GM12878 (cell line): ENCODE measurements around the gene TMPRSS2. TPM values are rescaled to one million over a fixed set of nuclear protein-coding genes. Genes with fewer than 3 reads are reported as not detected.

Experiments
- ATAC-seq: fragments of 200-7000 bp; cut with Tn5 transposase; 3 replicates; pipeline ENCODE4 v1.9.1; 2020; ENCODE audit warnings: mild to moderate bottlenecking, moderate library complexity
- BruUV-seq: library from RNA; stranded (reverse); fragments of 400-500 nt; replicated peaks from 2 replicates; lab custom pipeline; 2021; lab: Mats Ljungman, UMichigan
- CTCF ChIA-PET: fragments of 300-600 bp; sonication (Branson Sonifier 250); formaldehyde crosslinking; extraction: SDS; loops from one replicate; lab custom pipeline; 2021; ENCODE audit warnings: inconsistent platforms; lab: Yijun Ruan, JAX
- POLR2A ChIA-PET: fragments of 350-600 bp; formaldehyde crosslinking; extraction: SDS; loops from one replicate; lab custom pipeline; 2021; ENCODE audit warnings: inconsistent platforms; lab: Charles Lee
- RAD21 ChIA-PET: fragments of 300-600 bp; sonication (Branson Sonifier 250); formaldehyde crosslinking; loops from one replicate; lab custom pipeline; 2023; ENCODE audit warnings: antibody characterized with exemption; ENCODE audit not compliant: unreplicated experiment; lab: Charles Lee
- SMC1A ChIA-PET: fragments of 300-600 bp; sonication (Branson Sonifier 250); formaldehyde crosslinking; loops from one replicate; lab custom pipeline; 2023; ENCODE audit not compliant: unreplicated experiment, uncharacterized antibody; lab: Charles Lee
- DNase-seq: peaks from one replicate; pipeline ENCODE4 v3.0.0-alpha.2; 2011; ENCODE audit warnings: low read depth, low spot score
- FAIRE-seq: peaks from 3 replicates; lab custom pipeline; 2011; peaks lifted over from hg19 to GRCh38; lab: Jason Lieb, UNC
- H2AFZ ChIP-seq: 2 replicates; pipeline ENCODE4 v1.6.0; 2011; ENCODE audit warnings: low read depth, low read length, control low read depth; ENCODE audit not compliant: control insufficient read depth
- H3K27ac ChIP-seq: 2 replicates; pipeline ENCODE4 v1.5.1; 2011; ENCODE audit warnings: control low read depth; ENCODE audit not compliant: control insufficient read depth, insufficient read depth
- H3K27me3 ChIP-seq, 2 experiments: replicated peaks in 1 of 2; 2 replicates each; pipeline versions ENCODE4 v1.6.0 to v1.6.1; 2011; ENCODE audit warnings: low read length in 1 of 2; ENCODE audit not compliant: control insufficient read depth in 2 of 2, insufficient read depth in 2 of 2
- H3K36me3 ChIP-seq, 2 experiments: 2 replicates each; pipeline ENCODE4 v1.5.1; 2011; ENCODE audit warnings: low read length in 1 of 2; ENCODE audit not compliant: control insufficient read depth in 2 of 2, insufficient read depth in 2 of 2
- H3K4me1 ChIP-seq: 2 replicates; pipeline ENCODE4 v1.6.1; 2011; ENCODE audit warnings: mild to moderate bottlenecking, low read length, moderate library complexity, mixed read lengths; ENCODE audit not compliant: control insufficient read depth, insufficient read depth
- H3K4me2 ChIP-seq: 2 replicates; pipeline ENCODE4 v1.6.0; 2011; ENCODE audit warnings: control low read depth; ENCODE audit not compliant: control insufficient read depth, insufficient read depth
- H3K4me3 ChIP-seq: fragments of 200-600 bp; sonication (generic); 2 replicates; pipeline ENCODE4 v1.5.1; 2016
- H3K79me2 ChIP-seq: 2 replicates; pipeline ENCODE4 v1.6.0; 2011; ENCODE audit warnings: low read length; ENCODE audit not compliant: control insufficient read depth, insufficient read depth
- H3K9ac ChIP-seq: 2 replicates; pipeline ENCODE4 v1.8.0; 2011; ENCODE audit warnings: low read length, control low read depth, mixed read lengths; ENCODE audit not compliant: control insufficient read depth, insufficient read depth
- H3K9me3 ChIP-seq: replicated peaks from 3 replicates; pipeline ENCODE4 v1.5.1; 2011; ENCODE audit warnings: mild to moderate bottlenecking, low read length; ENCODE audit not compliant: control insufficient read depth, insufficient read depth
- H4K20me1 ChIP-seq: 2 replicates; pipeline ENCODE4 v1.6.0; 2011; ENCODE audit not compliant: control insufficient read depth, insufficient read depth
- ASH2L ChIP-seq: fragments of 300-600, 200-600 bp; sonication (generic); IDR thresholded peaks from 2 replicates; pipeline ENCODE4 v1.6.1; 2017; ENCODE audit warnings: low read depth, mild to moderate bottlenecking, borderline replicate concordance
- CBX5 ChIP-seq: sonication (generic); IDR thresholded peaks from 2 replicates; pipeline ENCODE4 v1.6.1; 2016; ENCODE audit warnings: low read depth, moderate library complexity, mild to moderate bottlenecking, inconsistent platforms
- CUX1 ChIP-seq: IDR thresholded peaks from 2 replicates; pipeline ENCODE4 v1.6.1; 2012; ENCODE audit warnings: improper control_type of control experiment, low read depth, low read length; ENCODE audit not compliant: insufficient replicate concordance
- HCFC1 ChIP-seq: fragments of 150-350 bp; IDR thresholded peaks from 2 replicates; pipeline ENCODE4 v1.6.1; 2014; ENCODE audit warnings: low read length
- IKZF1 ChIP-seq: fragments of 450-650 bp; conservative IDR thresholded peaks from 2 replicates; pipeline ENCODE4 v1.6.1; 2017; ENCODE audit warnings: antibody characterized with exemption, mild to moderate bottlenecking
- MEF2A ChIP-seq: IDR thresholded peaks from 2 replicates; pipeline ENCODE4 v1.6.1; 2011; ENCODE audit warnings: low read depth, mild to moderate bottlenecking, low read length, moderate library complexity; ENCODE audit not compliant: insufficient read depth
- MYB ChIP-seq: fragments of 150-350 bp; IDR thresholded peaks from 2 replicates; pipeline ENCODE4 v1.6.1; 2014; ENCODE audit warnings: mild to moderate bottlenecking, low read depth, low read length, borderline replicate concordance
- NFIC ChIP-seq: IDR thresholded peaks from 2 replicates; pipeline ENCODE4 v1.6.1; 2012; ENCODE audit warnings: low read depth, mild to moderate bottlenecking, inconsistent platforms, low read length, moderate library complexity
- POU2F2 ChIP-seq: IDR thresholded peaks from 3 replicates; pipeline ENCODE4 v1.6.1; 2011; ENCODE audit warnings: low read depth, mild to moderate bottlenecking, low read length, borderline replicate concordance
- SIN3A ChIP-seq: IDR thresholded peaks from 2 replicates; pipeline ENCODE4 v1.6.1; 2012; ENCODE audit warnings: low read depth, low read length, improper control_type of control experiment
- SPI1 ChIP-seq: IDR thresholded peaks from 2 replicates; pipeline ENCODE4 v1.6.1; 2011; ENCODE audit warnings: low read depth, mild to moderate bottlenecking, low read length, moderate library complexity, borderline replicate concordance; ENCODE audit not compliant: insufficient read depth
- SREBF2 ChIP-seq: IDR thresholded peaks from 2 replicates; pipeline ENCODE4 v1.6.1; 2012; ENCODE audit warnings: mild to moderate bottlenecking, low read length
- USF1 ChIP-seq: IDR thresholded peaks from 2 replicates; pipeline ENCODE4 v1.6.1; 2011; ENCODE audit warnings: borderline replicate concordance, low read depth, mild to moderate bottlenecking, moderate library complexity, mixed read lengths, low read length; ENCODE audit not compliant: insufficient read depth; ENCODE audit errors: extremely low read length
- ZBTB33 ChIP-seq: fragments of 450-650 bp; IDR thresholded peaks from 2 replicates; pipeline ENCODE4 v1.6.1; 2017; ENCODE audit warnings: mild to moderate bottlenecking
- ZNF274 ChIP-seq: IDR thresholded peaks from one replicate; pipeline ENCODE4 v1.8.0; 2011; ENCODE audit not compliant: insufficient read length, insufficient read depth
- WGBS: methylation state at CpG from one replicate; pipeline ENCODE4 v1.1.6; 2016; ENCODE audit warnings: low lambda C conversion rate; ENCODE audit not compliant: insufficient replicate concordance, insufficient coverage; ENCODE audit errors: missing lambda C conversion rate; 5-methylcytosine and 5-hydroxymethylcytosine counted together
- in situ Hi-C: fragments of 300-500 bp; cut with MboI; formaldehyde crosslinking; loops from 9 replicates; pipeline ENCODE4 v1.14.3; 2018; ENCODE audit warnings: mixed read lengths
- intact Hi-C: fragments of 100-400 bp; cut with micrococcal nuclease; formaldehyde crosslinking; loops from one replicate; pipeline ENCODE4 v1.14.2; 2022; ENCODE audit not compliant: unreplicated experiment
- polyA plus RNA-seq, 11 experiments: library from polyadenylated mRNA; depleted of rRNA in 4 of 11; unstranded in 6 of 11; stranded (reverse) in 5 of 11; fragments of >200 nt; fragmentation: Nextera tagmentation in 4 of 11; fragmentation: Illumina TruSeq in 1 of 11; extraction: Ambion mirVana in 4 of 11; extraction: Trizol in 1 of 11; gene quantifications; 1 replicate in 1 of 11; 2 replicates in 10 of 11; pipeline versions ENCODE4 v1.2.1 to v1.2.3, GENCODE V29; 2011 to 2016; ENCODE audit warnings: inconsistent platforms in 2 of 11, missing spikeins in 2 of 11, low read depth in 1 of 11
- total RNA-seq, 4 experiments: library from RNA; depleted of rRNA in 3 of 4; stranded (reverse); fragments of >200 nt in 3 of 4; fragmentation: Illumina TruSeq in 1 of 4; extraction: Trizol in 1 of 4; gene quantifications; 2 replicates each; pipeline versions ENCODE4 v1.2.1 to v1.2.3, GENCODE V29; 2013 to 2021

The TMPRSS2 gene
- total and polyA plus RNA-seq, 10 of the 15 experiments (the other 5 are each of a cell fraction or from before 2014, with no cell fraction given): 0.19 to 0.26 TPM; not detected in 8

GRCh38 chr21:41482301-41482700, 25.7 kb downstream of the TMPRSS2 start (continued):
- TF ChIP-seq ZBTB33 (no peak), ASH2L (no peak)
- TF ChIP-seq, all 136 proteins: peak for 0

GRCh38 chr21:41481191-41481590, 26.8 kb downstream of the TMPRSS2 start:
- no peaks in the 10 kb centered on the region for H4K20me1 ChIP-seq
- no peak overlapping the region for H3K4me3 ChIP-seq
- no peaks in the 10 kb centered on the region for H3K9me3 ChIP-seq
- SMC1A ChIA-PET: interaction anchor here (0.9 to 1.7 kb wide), 6 partner anchors 50 to 198 kb away, joined by 3 to 4 read pairs (median 3); no protein-coding TSS in a partner anchor
- intact Hi-C loops: loop anchor here (5.0 kb wide), 1 partner anchor 121 kb away; no protein-coding TSS in a partner anchor
- H3K79me2 ChIP-seq: no peaks in the 10 kb centered on the region
- BruUV-seq: no TSS peak
- no peak for TF ChIP-seq USF1
- no peak for TF ChIP-seq MEF2A
- no peak for TF ChIP-seq HCFC1
- no peak for TF ChIP-seq CUX1
- no peak for TF ChIP-seq POU2F2
- TF ChIP-seq SREBF2: no peak
- TF ChIP-seq ZNF274: no peak
- TF ChIP-seq IKZF1: no peak
- TF ChIP-seq SIN3A: no peak
- no peak for TF ChIP-seq CBX5
- no peak for TF ChIP-seq SPI1
- no peak for TF ChIP-seq NFIC
- no peak for TF ChIP-seq MYB
- H3K27me3 ChIP-seq: no peaks in the 10 kb centered on the region
- H2AFZ ChIP-seq: no peak overlapping the region
- POLR2A ChIA-PET: interaction anchor here (0.6 kb wide), 1 partner anchor 37 kb away, joined by 5 read pairs; no protein-coding TSS in a partner anchor
- WGBS: 73% methylated on average over 8 of the region's 8 CpGs
- in situ Hi-C loops: no loop called here
- no peak overlapping the region for H3K4me2 ChIP-seq
- ATAC-seq (no peak), FAIRE-seq (no peak), DNase-seq (no peak)
- CTCF ChIA-PET: interaction anchor here (2.5 to 2.9 kb wide), 2 partner anchors 112 to 198 kb away, joined by 8 to 16 read pairs; no protein-coding TSS in a partner anchor
- H3K4me1 ChIP-seq: 0 out of 2 replicates have a peak, but pooled peaks cover 3% of the 10 kb centered on the region
- H3K9ac ChIP-seq: no peak overlapping the region
- RAD21 ChIA-PET: interaction anchor here (0.9 to 2.4 kb wide), 2 partner anchors 131 to 198 kb away, joined by 4 to 8 read pairs; no protein-coding TSS in a partner anchor
- no peaks in the 10 kb centered on the region for H3K36me3 ChIP-seq
- H3K27ac ChIP-seq: no peak overlapping the region
